ENCODE data around the gene ELL2. TPM values are rescaled to one million over a fixed set of nuclear protein-coding genes. Genes with fewer than 3 reads are reported as not detected.

Gene ELL2
- total and polyA plus RNA-seq, 2 of the 13 experiments (the other 11 are each of a cell fraction or from before 2014, with no cell fraction given), result 78.9 to 97.1 TPM

DNA sequence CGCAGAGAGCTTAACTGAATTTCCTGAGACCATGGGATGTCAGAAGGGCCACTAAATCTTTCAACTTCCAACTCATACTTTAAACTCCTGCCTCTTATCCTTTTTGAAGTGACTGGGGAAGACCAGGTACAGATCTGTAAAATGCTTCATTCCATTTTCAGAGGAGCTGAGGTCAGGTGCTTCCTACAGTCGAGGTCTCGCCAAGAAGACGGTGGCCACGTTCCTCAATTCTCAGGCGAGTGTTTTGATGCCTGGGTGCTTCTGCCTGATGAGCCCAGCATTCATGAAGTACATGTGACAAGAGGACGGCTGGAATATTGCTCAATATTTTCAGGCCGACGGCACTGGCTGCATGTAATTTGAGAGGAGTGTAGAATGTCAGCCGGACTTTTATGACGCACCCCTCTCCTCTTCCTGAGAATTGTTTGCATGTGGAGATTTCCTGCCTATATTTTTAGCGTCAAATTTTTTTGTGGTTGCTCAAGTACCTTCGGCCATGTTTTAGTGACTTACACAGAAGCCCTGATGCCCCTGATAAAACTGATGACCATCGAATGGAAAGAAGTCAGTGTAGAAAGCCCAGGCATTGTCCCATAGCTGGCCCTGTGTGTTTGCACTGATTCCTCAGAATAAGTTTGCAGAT is 100.3 kb downstream of the ELL2 start (continued):
- TF ChIP-seq ZNF18 (CRISPR knock-in tag; IDR thresholded peaks at IDR 0.05; ENCODE audit: insufficient replicate concordance) (peak; percentile 57), ZNF572 (CRISPR knock-in tag; IDR thresholded peaks at IDR 0.05) (no peak), ZNF850 (CRISPR knock-in tag; conservative IDR thresholded peaks at IDR 0.05) (no peak), ARNT2 (CRISPR knock-in tag; IDR thresholded peaks at IDR 0.05; ENCODE audit: low read depth) (no peak), SYNCRIP (IDR thresholded peaks at IDR 0.05; ENCODE audit: insufficient read depth, low read depth, low read length) (no peak), ZNF749 (CRISPR knock-in tag; IDR thresholded peaks at IDR 0.05; ENCODE audit: borderline replicate concordance) (0 out of 2 replicates have a peak, but pooled peaks have one; percentile 21), PHF20 (CRISPR knock-in tag; IDR thresholded peaks at IDR 0.05) (no peak), MTA1 (CRISPR knock-in tag; IDR thresholded peaks at IDR 0.05; ENCODE audit: borderline replicate concordance) (no peak), PRMT3 (CRISPR knock-in tag; IDR thresholded peaks at IDR 0.05; ENCODE audit: borderline replicate concordance, low read depth) (no peak), KLF6 (CRISPR knock-in tag; IDR thresholded peaks at IDR 0.05) (peak; percentile 55), STAG1 (CRISPR knock-in tag; IDR thresholded peaks at IDR 0.05) (peak; percentile 37), NPAS2 (CRISPR knock-in tag; IDR thresholded peaks at IDR 0.05; ENCODE audit: borderline replicate concordance) (no peak), PCBP1 (IDR thresholded peaks at IDR 0.05; ENCODE audit: borderline replicate concordance, low read depth, low read length) (no peak), KDM2A (CRISPR knock-in tag; IDR thresholded peaks at IDR 0.05; ENCODE audit: borderline replicate concordance, low read depth) (peak; percentile 62; the same call in 1 of the 2 replicates), ZNF597 (CRISPR knock-in tag; IDR thresholded peaks at IDR 0.05) (no peak), ZNF644 (CRISPR knock-in tag; IDR thresholded peaks at IDR 0.05; ENCODE audit: low read depth) (no peak), ZKSCAN1 (IDR thresholded peaks at IDR 0.05; ENCODE audit: low read length) (no peak), FOXA1 (IDR thresholded peaks at IDR 0.05) (no peak), FOXA1 (CRISPR knock-in tag; IDR thresholded peaks at IDR 0.05) (peak; percentile 39), SATB2 (CRISPR knock-in tag; IDR thresholded peaks at IDR 0.05) (no peak), ZNF557 (CRISPR knock-in tag; IDR thresholded peaks at IDR 0.05) (0 out of 2 replicates have a peak, but pooled peaks have one; percentile 53), ZNF746 (CRISPR knock-in tag; IDR thresholded peaks at IDR 0.05) (no peak), ZNF761 (CRISPR knock-in tag; conservative IDR thresholded peaks at IDR 0.05) (0 out of 2 replicates have a peak, but pooled peaks have one; percentile 67)
- TF ChIP-seq, protein P1, sequence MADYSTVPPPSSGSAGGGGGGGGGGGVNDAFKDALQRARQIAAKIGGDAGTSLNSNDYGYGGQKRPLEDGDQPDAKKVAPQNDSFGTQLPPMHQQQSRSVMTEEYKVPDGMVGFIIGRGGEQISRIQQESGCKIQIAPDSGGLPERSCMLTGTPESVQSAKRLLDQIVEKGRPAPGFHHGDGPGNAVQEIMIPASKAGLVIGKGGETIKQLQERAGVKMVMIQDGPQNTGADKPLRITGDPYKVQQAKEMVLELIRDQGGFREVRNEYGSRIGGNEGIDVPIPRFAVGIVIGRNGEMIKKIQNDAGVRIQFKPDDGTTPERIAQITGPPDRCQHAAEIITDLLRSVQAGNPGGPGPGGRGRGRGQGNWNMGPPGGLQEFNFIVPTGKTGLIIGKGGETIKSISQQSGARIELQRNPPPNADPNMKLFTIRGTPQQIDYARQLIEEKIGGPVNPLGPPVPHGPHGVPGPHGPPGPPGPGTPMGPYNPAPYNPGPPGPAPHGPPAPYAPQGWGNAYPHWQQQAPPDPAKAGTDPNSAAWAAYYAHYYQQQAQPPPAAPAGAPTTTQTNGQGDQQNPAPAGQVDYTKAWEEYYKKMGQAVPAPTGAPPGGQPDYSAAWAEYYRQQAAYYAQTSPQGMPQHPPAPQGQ (CRISPR knock-in tag; IDR thresholded peaks at IDR 0.05; ENCODE audit: borderline replicate concordance), result no peak
- TF ChIP-seq, protein P2, sequence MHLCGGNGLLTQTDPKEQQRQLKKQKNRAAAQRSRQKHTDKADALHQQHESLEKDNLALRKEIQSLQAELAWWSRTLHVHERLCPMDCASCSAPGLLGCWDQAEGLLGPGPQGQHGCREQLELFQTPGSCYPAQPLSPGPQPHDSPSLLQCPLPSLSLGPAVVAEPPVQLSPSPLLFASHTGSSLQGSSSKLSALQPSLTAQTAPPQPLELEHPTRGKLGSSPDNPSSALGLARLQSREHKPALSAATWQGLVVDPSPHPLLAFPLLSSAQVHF (CRISPR knock-in tag; IDR thresholded peaks at IDR 0.05), result no peak

Measured in HepG2 (cell line).